ENCODE measurements around the gene PSRC1.
"Not testable (repeated sequence)": the region's sequence is repeated elsewhere in the genome, so short reads cannot be mapped to it uniquely, and the experiment has no call there.

The PSRC1 gene

GRCh38 chr1:109295712-109296415 is 12.9 kb upstream of the PSRC1 start:
- DNase-seq = no peak

GRCh38 chr1:109294481-109294880 is 11.5 kb upstream of the PSRC1 start:
- DNase-seq = no peak

- no peak for DNase-seq
These were observed 10.1 kb upstream of the PSRC1 start for GRCh38 chr1:109293026-109293425.

- no peak for DNase-seq
These were observed 9.4 kb upstream of the PSRC1 start for GRCh38 chr1:109292364-109292763.

- DNase-seq = peak; percentile 47
These were observed 8.1 kb upstream of the PSRC1 start for GRCh38 chr1:109290998-109291397.

- no peak for DNase-seq
These were observed 7.2 kb upstream of the PSRC1 start for GRCh38 chr1:109290137-109290536.

GRCh38 chr1:109286762-109287161 is 3.8 kb upstream of the PSRC1 start:
- DNase-seq = not testable (repeated sequence)

GRCh38 chr1:109283748-109284600 is 1.0 kb upstream of the PSRC1 start:
- peak; percentile 21 for DNase-seq

GRCh38 chr1:109282497-109282951 is 421 bp downstream of the PSRC1 start:
- no peak for DNase-seq

GRCh38 chr1:109281680-109282496 is 1.1 kb downstream of the PSRC1 start:
- peak; percentile 44 for DNase-seq

- DNase-seq = no peak
These were observed 2.1 kb downstream of the PSRC1 start for GRCh38 chr1:109280862-109281261.

GRCh38 chr1:109279615-109280278 is 3.2 kb downstream of the PSRC1 start:
- no peak for DNase-seq

GRCh38 chr1:109277434-109278204 is 5.3 kb downstream of the PSRC1 start:
- peak; percentile 74 for DNase-seq

GRCh38 chr1:109275706-109276345 is 7.1 kb downstream of the PSRC1 start:
- DNase-seq = no peak

- DNase-seq = no peak
These were observed 8.1 kb downstream of the PSRC1 start for GRCh38 chr1:109274533-109275476.

- no peak for DNase-seq
These were observed 9.2 kb downstream of the PSRC1 start for GRCh38 chr1:109273570-109274288.

GRCh38 chr1:109272831-109273547 is 10.0 kb downstream of the PSRC1 start:
- DNase-seq = no peak

GRCh38 chr1:109272021-109272799 is 10.7 kb downstream of the PSRC1 start:
- no peak for DNase-seq

Measured in midbrain (tissue), 1 donor.